ENCODE results near the gene SPINK1.

Gene SPINK1

GRCh38 chr5:147779694-147780093 lies 51.8 kb downstream of the SPINK1 start:
- in situ Hi-C loops (cut with MboI; ENCODE audit: low pct_unique_long_range_greater_than_20kb, low sequenced_read_pairs): no loop called here
- DNase-seq: no peak

GRCh38 chr5:147776989-147777388 lies 54.5 kb downstream of the SPINK1 start:
- DNase-seq: no peak
- in situ Hi-C loops (cut with MboI; ENCODE audit: low pct_unique_long_range_greater_than_20kb, low sequenced_read_pairs): no loop called here
